ENCODE data around the gene FAM240B.

Gene FAM240B

GRCh38 chr9:38700695-38701094, 19.2 kb downstream of the FAM240B start:
- DNase-seq (ENCODE audit: low spot score) = no peak

GRCh38 chr9:38699337-38699736, 20.6 kb downstream of the FAM240B start:
- DNase-seq (ENCODE audit: low spot score) = no peak

DNA sequence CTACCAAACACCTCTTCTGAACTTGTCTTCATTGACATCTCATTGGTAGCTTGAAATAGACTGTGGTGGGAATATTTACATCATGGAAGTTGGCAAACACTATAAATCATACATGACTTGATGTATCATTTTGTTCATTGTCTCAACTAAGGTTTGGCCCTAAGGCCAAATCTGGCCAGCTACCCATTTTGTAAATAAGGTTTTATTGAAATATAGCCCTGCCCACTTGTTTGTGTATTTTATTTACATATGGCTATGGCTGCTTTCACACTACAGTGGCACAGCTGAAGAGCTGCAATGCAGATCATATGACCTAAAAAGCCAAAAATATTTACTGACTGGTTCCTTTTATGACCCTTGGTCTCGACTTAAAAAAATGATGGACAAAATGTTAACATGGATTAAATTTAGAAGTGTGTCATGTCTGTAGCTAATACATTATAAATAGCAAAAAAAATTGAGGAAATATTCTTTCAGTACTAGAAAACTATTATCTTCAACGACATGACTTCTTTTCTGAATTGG, 22.1 kb downstream of the FAM240B start:
- no peak for DNase-seq (ENCODE audit: low spot score)

GRCh38 chr9:38696999-38697398, 22.9 kb downstream of the FAM240B start:
- DNase-seq (ENCODE audit: low spot score) = no peak

DNA sequence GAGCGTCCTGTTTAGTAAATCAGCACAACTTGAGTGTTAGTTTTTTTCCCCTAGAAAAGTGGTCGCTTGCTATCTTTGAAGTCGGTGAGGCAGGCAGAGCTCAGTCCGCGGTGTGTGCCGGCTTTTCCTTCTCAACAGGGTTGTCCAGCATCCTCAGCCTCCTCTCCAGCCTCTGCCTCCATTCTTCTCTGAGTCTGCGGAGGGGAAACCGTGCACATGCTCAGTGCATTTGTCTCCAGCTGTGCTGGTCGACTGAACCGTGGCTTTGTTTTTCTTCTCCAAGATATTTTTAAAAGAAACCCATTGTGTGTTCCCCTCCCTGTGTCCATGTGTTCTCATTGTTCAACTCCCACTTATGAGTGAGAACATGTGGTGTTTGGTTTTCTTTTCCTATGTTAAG, 25.3 kb downstream of the FAM240B start:
- DNase-seq (ENCODE audit: low spot score) = no peak

- no peak for DNase-seq (ENCODE audit: low spot score)
Observed at GRCh38 chr9:38692707-38693106, 27.2 kb downstream of the FAM240B start.

GRCh38 chr9:38690574-38690973, 29.4 kb downstream of the FAM240B start:
- no peak for DNase-seq (ENCODE audit: low spot score)

GRCh38 chr9:38689678-38690077, 30.3 kb downstream of the FAM240B start:
- no peak for DNase-seq (ENCODE audit: low spot score)

- no peak for DNase-seq (ENCODE audit: low spot score)
Observed at GRCh38 chr9:38687992-38688391, 31.9 kb downstream of the FAM240B start.

- no peak for DNase-seq (ENCODE audit: low spot score)
Observed at GRCh38 chr9:38687389-38687842, 32.5 kb downstream of the FAM240B start.

DNA sequence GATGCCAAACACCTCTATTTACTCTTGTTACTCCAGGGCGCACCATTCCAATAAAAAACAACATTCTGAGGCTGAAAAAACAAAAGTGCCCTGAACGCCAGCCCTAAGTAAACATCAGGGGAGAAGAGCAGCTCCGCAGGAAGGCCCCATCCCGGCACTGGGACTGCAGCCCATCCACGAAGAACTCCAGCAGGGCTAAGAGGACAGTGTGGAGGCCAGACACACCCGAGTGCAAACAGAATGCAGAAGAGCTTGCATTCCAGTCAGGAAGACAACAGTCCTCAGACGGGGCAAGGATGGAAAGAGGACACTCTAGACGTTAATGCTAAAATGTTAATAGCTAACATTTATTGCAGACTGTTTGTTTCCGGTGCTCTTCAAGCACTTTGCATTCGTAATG, 33.0 kb downstream of the FAM240B start:
- DNase-seq (ENCODE audit: low spot score) = no peak

DNA sequence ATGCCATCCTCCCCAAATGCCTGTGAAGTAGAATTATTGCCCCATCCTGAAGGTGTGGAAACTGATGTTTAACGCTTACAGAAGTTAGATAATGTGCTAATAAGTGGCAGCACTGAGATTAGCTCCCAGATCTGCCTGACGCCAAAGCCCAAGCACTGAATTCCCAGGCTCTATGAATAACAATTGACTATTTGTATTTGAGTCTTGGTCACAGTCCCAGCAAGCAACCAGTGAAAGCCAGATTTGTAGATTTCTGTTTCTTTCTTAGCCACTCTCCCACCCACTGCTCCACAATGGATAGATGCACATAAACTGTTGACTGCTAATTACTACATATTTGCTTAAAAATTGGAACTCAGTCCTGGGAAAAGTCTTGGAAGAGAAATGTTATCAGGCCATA, 34.4 kb downstream of the FAM240B start:
- no peak for DNase-seq (ENCODE audit: low spot score)

- no peak for DNase-seq (ENCODE audit: low spot score)
Observed at GRCh38 chr9:38683336-38683735, 36.6 kb downstream of the FAM240B start.

DNA sequence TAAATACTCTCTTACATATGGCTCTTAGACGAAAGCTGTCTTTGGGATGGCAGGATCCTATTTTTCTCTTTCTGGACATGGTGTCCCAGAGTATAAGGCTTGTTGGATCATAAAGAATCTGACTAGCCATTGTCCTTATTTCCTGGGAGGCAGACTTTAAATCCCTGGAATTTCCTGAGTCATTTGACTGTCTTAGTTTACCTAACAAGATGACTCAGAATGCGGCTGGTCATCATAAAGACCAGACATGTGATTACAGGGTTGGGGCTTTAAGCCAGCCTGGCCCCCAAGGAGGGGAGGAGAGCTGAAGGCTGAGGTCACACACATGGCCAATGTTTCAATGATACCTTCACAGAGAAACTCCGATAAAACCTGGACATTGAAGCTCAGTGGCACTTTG, 37.2 kb downstream of the FAM240B start:
- no peak for DNase-seq (ENCODE audit: low spot score)

DNA sequence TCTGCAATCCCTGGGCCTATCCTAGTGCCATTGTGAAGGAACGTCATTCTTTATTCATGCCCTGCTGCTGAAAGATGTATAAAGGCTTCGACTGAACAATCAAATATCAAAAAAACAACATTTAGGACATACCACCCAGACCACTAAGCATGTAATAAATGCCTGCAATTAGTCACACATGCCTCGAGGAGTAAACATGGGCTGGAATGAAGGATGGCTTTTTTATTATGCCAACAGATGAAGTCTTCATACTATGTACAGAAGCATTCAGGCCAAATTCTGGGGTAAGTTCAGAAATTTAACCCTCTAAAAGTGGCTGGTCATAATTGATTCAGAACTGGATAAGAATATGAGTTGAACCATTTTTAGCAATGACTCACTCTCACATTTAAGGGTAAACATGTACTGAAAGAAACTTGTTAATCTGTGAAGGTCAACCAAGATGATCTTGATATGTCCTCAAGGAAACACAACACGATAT, 38.1 kb downstream of the FAM240B start:
- no peak for DNase-seq (ENCODE audit: low spot score)

GRCh38 chr9:38680837-38681445, 39.0 kb downstream of the FAM240B start:
- DNase-seq (ENCODE audit: low spot score) = no peak

- DNase-seq (ENCODE audit: low spot score) = no peak
Observed at GRCh38 chr9:38677660-38678303, 42.2 kb downstream of the FAM240B start.

- no peak for DNase-seq (ENCODE audit: low spot score)
Observed at GRCh38 chr9:38675831-38676230, 44.1 kb downstream of the FAM240B start.

DNA sequence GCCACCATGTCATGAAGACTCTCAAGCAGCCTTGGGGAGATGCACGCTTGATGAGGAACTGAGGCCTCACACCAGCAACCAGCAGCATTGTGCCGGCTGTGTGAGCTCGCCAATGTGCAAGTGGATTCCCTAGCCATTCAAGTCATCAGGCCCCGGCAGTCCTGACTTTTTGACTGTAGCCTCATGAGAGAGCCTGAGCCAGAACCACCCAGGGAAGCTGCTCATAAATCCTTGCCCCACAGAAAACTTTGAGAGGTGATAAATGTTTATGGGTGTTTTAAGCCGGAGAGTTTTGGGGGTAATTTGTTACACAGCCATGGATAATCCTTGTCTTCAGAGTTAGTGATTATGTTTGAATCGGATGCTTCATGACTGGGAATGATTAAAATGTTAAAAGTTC, 44.7 kb downstream of the FAM240B start:
- no peak for DNase-seq (ENCODE audit: low spot score)

DNA sequence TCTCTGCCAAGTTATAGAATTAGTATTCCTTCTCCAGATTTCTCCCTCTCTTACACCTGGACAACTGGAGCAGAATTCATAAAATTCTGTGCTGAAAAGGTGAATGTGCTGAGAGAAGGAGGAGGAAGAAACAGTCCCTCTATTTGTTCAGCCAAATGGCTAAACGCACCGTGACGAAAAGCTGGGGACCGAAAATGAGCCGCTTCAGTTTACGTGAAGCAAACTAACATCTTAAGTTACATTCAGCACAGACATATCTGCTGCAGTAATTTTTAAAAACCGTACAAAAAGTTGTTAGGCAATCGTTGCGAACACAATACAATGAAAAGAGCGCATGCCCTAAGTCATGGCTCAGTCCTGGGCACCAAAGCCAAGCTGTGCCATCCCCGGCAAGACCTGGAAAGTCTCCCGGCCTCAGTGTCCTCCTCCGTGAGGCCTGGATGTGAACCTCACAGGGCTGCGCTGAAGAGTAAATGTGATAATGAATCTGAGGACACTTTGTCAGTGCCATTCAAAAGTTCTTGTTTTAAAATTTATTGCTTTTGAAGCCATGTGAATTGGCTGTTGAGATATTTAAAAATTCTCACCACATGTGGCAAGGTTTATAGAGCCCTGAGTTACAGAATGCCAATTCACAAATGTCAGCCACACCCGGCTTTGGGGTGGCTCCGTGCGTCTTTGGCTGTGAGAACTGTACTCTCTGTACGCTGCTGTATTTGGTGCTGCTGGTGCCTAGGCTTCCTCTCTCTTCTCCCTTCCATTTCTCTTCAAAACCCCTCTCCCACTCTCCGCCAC, 46.3 kb downstream of the FAM240B start:
- no peak for DNase-seq (ENCODE audit: low spot score)

- DNase-seq (ENCODE audit: low spot score) = no peak
Observed at GRCh38 chr9:38671748-38672147, 48.2 kb downstream of the FAM240B start.

DNA sequence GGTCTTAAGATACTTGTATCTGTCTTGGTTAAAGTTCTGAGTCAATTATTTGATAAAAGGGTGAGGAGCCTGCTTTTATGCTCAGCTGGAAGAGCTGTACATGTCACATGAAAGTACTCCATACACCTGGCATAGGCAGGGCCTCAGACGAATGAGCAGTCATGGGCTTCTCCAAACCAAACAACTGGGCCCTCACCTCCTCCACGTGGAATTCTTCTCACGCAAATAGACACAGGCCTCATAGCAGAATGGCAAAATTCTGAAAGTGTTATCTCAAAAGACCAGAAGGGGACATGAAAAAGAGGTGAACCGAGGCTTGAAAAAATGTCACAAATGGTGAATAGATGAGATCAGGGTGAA, 48.6 kb downstream of the FAM240B start:
- no peak for DNase-seq (ENCODE audit: low spot score)
